HUES6 (cell line): ENCODE results near the gene IL3.

ENCODE experiments used
- H3K27ac ChIP-seq: 2 replicates; pipeline ENCODE4 v1.7.0; 2013; ENCODE audit warnings: low read depth, mild to moderate bottlenecking, low read length, inconsistent platforms
- H3K27me3 ChIP-seq: 2 replicates; pipeline ENCODE4 v1.6.1; 2013; ENCODE audit warnings: low read length; ENCODE audit not compliant: control insufficient read depth, insufficient read depth
- H3K36me3 ChIP-seq: 2 replicates; pipeline ENCODE4 v1.6.1; 2013; ENCODE audit warnings: low read length; ENCODE audit not compliant: control insufficient read depth, insufficient read depth
- H3K4me1 ChIP-seq: 2 replicates; pipeline ENCODE4 v1.6.1; 2013; ENCODE audit warnings: low read length; ENCODE audit not compliant: control insufficient read depth, insufficient read depth
- H3K4me3 ChIP-seq: 2 replicates; pipeline ENCODE4 v1.5.1; 2013; ENCODE audit warnings: low read depth, low read length
- H3K9ac ChIP-seq: one replicate; pipeline ENCODE4 v1.6.1; 2013; ENCODE audit warnings: mild to moderate bottlenecking, low read length
- H3K9me3 ChIP-seq: 2 replicates; pipeline ENCODE4 v1.6.1; 2013; ENCODE audit warnings: low read depth, low read length; ENCODE audit not compliant: control insufficient read depth, insufficient read depth

Gene IL3

DNA sequence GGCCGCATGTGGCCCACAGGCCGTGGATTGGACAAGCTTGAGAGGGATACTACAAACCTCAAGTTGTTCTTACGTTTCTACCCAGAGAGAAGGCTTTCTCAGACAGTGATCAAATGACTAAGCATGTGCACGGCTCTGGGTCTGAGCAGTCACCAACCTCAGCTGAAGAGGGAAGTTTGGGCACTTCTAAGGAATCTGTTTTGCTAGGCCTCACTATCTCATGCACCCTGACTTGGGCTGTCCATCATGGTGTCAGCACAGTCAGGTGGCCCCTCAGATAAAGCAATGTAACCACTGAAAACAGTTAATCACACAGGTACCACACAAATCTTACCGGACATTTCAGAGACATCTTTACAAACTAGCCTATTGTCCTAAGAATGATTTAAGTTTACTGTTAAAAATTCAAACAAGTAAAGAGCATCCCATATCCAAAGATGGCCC lies 37.7 kb downstream of the IL3 start:
- no peak overlapping the region for H3K9ac ChIP-seq
- no peaks in the 10 kb centered on the region for H3K9me3 ChIP-seq
- H3K27ac ChIP-seq: no peak overlapping the region
- H3K4me3 ChIP-seq: no peak overlapping the region
- H3K36me3 ChIP-seq: no peaks in the 10 kb centered on the region
- H3K4me1 ChIP-seq: no peaks in the 10 kb centered on the region
- peaks cover 3% of the 10 kb centered on the region; the same call in 1 of the 2 replicates for H3K27me3 ChIP-seq

DNA sequence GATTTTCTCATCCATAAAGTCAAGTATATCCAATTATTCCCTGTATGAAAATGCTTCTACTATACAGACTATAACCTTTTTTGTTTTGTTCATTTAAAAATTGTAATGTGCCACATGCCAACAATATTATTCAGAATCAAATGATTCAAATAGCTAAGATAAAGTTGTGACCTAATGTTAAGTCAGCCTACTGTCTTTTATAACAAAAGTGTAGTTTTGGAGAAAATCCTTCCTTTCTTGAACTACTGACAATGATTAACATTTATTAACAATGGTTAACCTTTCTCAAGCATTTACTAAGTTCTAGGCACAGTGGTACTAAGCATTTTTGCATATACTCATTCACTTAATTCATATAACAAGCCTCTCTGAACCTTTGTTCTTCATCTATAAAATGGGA lies 38.2 kb downstream of the IL3 start:
- no peak overlapping the region for H3K4me3 ChIP-seq
- no peak overlapping the region for H3K27ac ChIP-seq
- H3K4me1 ChIP-seq: no peaks in the 10 kb centered on the region
- H3K36me3 ChIP-seq: no peaks in the 10 kb centered on the region
- no peaks in the 10 kb centered on the region for H3K9me3 ChIP-seq
- H3K9ac ChIP-seq: no peak overlapping the region
- peaks cover 3% of the 10 kb centered on the region; the same call in 1 of the 2 replicates for H3K27me3 ChIP-seq

DNA sequence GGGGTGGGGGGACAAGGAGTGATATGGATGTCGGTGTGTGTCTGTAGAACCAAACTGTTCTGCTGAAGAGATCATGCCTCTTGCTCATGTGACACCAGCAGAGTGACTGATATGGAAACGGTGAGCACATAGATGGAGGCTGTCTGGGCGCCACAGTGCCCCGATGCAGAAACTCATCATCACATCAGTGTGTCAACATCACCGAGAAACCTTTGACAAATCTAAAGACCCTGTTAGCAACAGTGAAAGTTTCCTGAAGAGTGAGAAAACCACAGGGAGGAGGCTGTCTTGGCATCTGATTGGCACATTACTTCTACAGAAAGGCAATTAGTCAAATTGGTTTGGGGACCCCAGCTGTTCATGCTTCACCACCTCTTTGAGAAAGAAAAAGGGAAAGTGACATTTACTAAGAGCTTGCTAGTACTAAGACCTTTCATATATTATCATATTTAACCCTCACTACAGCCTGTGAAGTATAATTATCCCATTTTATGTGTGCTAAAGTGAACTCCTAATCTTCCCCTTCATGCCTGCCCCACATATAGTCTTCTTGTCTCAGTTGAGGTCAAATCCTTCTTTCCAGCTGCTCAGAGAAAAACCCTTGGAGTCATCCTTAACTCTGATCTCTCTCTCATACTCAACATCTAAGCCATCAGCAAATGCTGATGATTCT lies 38.8 kb downstream of the IL3 start:
- no peaks in the 10 kb centered on the region for H3K9me3 ChIP-seq
- no peaks in the 10 kb centered on the region for H3K4me1 ChIP-seq
- no peak overlapping the region for H3K9ac ChIP-seq
- H3K27me3 ChIP-seq: peaks cover 3% of the 10 kb centered on the region; the same call in 1 of the 2 replicates
- H3K27ac ChIP-seq: no peak overlapping the region
- no peaks in the 10 kb centered on the region for H3K36me3 ChIP-seq
- no peak overlapping the region for H3K4me3 ChIP-seq

DNA sequence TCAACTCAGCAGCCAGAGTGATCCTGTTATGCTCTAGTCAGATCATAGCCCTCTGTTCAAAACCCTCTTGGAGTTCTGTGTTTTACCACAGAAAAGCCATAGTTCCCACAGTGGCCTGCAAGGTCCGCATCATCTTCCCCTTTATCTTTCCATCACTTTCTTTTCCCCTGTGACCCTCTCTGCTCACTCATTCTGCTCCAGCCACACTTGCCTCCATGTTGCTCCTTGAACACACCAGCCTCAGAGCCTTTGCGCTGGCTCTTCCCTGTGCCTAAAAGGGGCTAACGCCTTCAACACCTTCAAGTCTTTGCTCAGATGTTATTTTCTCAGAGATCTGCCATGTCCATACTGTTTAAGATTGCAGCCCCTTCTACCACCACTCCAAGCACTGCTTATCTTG lies 39.5 kb downstream of the IL3 start:
- Histone ChIP-seq H3K9me3 (no peaks in the 10 kb centered on the region), H3K9ac (no peak overlapping the region), H3K36me3 (no peaks in the 10 kb centered on the region), H3K27me3 (peaks cover 3% of the 10 kb centered on the region; the same call in 1 of the 2 replicates), H3K4me3 (no peak overlapping the region), H3K27ac (no peak overlapping the region), H3K4me1 (no peaks in the 10 kb centered on the region)

DNA sequence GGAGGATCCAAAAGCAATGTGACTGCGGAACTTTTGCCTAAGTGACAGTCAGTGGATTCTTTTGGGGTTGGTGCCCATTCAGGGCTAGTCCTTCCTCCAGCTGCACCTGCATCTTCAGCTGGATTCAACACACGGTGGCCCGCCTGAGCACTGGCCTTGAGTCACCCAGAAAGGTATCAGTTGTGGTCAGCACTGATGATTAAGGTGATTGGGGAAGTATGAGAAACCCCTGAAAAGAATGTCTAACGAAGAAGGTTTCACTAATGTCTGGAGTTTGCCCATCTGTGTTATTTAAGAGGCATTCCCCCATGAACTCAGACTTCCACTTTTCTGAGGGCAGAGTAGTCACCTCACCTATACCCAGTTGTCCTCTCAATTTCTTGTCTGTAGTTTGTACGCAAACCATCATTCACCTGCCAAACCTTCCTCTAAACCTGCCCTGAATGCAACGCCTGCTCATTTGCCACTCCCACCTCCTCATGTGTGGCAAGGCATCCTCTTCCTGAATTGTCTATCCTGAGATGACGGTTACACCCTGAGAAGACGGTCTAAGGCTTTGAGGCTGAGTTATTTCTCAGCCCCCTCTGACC lies 40.3 kb downstream of the IL3 start:
- Histone ChIP-seq H3K36me3 (no peaks in the 10 kb centered on the region), H3K9me3 (no peaks in the 10 kb centered on the region), H3K4me1 (no peaks in the 10 kb centered on the region), H3K9ac (no peak overlapping the region), H3K27ac (no peak overlapping the region), H3K4me3 (no peak overlapping the region), H3K27me3 (peaks cover 3% of the 10 kb centered on the region; the same call in 1 of the 2 replicates)

DNA sequence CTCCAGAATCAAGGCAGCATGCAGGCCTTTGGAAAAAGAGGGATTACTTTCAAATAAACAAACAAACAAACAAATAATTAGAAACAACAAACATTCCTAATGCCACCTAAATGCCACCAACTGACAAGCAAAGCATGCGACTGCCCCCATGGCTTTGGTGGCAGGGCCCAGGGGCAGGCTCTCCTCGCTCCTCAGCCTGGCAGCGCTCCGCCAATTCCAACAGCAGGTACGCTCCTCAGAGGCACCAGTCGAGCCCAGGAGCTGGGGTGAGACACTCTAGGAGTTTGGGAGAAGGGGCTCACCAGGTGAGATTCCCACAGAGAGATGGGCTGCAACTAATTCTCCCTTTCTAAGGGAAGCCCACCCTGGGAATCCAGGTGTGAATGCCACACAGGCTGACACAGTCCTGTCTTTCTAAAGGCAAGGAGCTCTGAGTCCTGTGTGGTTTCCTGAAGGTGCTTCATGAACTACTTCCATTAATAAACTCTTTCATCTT lies 41.0 kb downstream of the IL3 start:
- no peak overlapping the region for H3K9ac ChIP-seq
- no peaks in the 10 kb centered on the region for H3K9me3 ChIP-seq
- H3K4me1 ChIP-seq: no peaks in the 10 kb centered on the region
- peaks cover 3% of the 10 kb centered on the region; the same call in 1 of the 2 replicates for H3K27me3 ChIP-seq
- H3K36me3 ChIP-seq: no peaks in the 10 kb centered on the region
- no peak overlapping the region for H3K27ac ChIP-seq
- H3K4me3 ChIP-seq: no peak overlapping the region

DNA sequence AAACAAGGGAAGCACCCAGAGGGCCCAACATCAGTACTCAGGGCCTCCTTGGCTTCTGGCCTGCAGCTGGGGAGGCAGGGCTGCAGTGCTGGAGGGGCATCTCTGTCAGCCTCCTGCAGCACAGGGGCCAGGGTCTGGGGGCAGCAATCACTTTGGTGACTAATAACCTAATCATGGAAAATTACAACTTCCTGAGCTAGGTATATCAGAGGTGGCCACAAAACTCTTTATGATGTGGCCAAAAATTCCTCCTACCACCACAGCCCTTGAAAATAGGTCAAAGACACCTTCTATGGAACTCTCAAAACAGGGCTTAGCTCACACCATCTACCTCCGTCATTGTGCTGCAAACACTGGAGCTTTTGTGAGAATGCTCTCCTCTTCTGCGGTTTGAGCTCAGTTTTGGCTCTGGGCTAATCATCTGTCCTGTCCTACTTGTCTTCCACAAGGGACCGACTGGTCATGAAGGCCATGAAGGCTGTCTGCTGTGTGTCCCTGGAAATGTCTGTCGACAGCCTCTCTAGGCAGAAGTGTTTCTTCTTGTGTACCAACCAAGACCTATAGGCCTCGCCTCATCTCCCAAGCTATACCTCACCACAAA lies 41.7 kb downstream of the IL3 start:
- no peak overlapping the region for H3K27ac ChIP-seq
- H3K9me3 ChIP-seq: no peaks in the 10 kb centered on the region
- no peaks in the 10 kb centered on the region for H3K27me3 ChIP-seq
- no peaks in the 10 kb centered on the region for H3K36me3 ChIP-seq
- H3K9ac ChIP-seq: no peak overlapping the region
- H3K4me3 ChIP-seq: no peak overlapping the region
- no peaks in the 10 kb centered on the region for H3K4me1 ChIP-seq

DNA sequence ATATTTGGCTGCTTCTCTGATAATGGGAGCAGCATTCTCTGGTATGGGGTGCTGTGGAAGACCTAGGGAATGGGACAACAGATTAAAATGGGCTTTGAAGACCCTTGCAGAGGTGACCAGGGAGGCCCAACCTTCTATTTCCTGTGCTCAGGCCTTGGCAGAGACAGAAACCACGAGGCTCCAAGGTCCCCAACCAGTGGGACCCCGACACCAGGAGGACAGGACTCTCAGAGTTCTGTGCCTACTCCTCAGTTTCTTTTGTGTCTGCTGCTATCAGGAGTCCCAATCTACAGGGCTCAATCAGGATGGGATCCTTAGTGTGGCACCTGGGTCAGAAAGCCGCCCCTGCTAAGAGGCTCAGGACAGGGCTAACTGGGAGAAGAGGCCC lies 42.5 kb downstream of the IL3 start:
- no peaks in the 10 kb centered on the region for H3K4me1 ChIP-seq
- no peak overlapping the region for H3K9ac ChIP-seq
- no peaks in the 10 kb centered on the region for H3K27me3 ChIP-seq
- H3K9me3 ChIP-seq: no peaks in the 10 kb centered on the region
- no peak overlapping the region for H3K4me3 ChIP-seq
- no peaks in the 10 kb centered on the region for H3K36me3 ChIP-seq
- no peak overlapping the region for H3K27ac ChIP-seq

DNA sequence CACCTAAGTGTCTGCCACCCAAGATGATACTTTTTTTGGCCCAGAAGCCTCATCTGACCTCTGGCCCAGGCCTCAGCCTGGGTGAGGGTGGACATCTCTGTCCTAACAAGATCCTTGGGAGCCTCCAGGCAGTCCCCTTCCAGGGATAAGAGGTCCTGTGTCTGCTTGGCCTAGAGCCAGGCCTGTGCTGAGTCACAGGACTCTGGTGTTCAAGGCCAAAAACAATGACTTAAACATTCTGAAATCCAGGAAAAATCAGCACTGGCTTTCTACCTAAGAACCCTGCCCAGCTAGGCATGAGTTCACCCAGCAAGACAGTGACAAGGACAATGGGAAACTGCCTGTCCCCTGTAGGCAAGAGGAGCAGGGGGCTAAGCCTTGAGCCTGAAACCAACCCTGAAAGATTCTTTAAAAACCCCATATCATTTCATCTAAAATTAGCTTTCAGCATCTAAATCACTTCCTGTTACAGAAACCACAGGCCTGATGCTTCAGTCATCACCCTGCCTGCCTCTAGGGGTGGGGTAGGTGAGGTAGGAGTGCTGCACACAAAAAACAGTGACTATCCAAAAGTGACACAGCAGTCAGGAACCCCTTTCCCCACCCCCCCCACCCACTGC lies 43.0 kb downstream of the IL3 start:
- no peak overlapping the region for H3K9ac ChIP-seq
- no peaks in the 10 kb centered on the region for H3K27me3 ChIP-seq
- H3K4me3 ChIP-seq: no peak overlapping the region
- H3K9me3 ChIP-seq: no peaks in the 10 kb centered on the region
- H3K36me3 ChIP-seq: no peaks in the 10 kb centered on the region
- no peaks in the 10 kb centered on the region for H3K4me1 ChIP-seq
- H3K27ac ChIP-seq: no peak overlapping the region

DNA sequence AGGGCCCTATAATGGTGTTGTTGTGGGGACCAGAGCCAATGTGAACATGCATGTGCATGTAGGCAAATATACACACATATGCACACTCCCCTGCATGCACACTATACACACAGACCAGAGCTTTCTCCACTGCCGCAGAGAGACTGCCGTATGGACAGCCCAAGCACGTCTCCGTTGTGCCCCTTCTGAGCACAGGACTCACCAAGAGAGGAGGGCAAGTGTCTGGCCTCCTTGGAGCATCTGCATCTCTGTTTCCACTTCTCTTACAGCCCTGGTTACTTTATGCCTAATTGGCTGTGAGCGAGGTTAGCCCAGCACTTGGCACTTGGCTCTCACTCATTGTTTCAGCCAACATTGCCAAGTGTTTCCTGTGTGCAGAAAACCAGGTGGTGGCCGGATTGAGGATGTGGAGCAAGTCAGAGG lies 43.5 kb downstream of the IL3 start:
- Histone ChIP-seq H3K9me3 (no peaks in the 10 kb centered on the region), H3K9ac (no peak overlapping the region), H3K4me1 (no peaks in the 10 kb centered on the region), H3K36me3 (no peaks in the 10 kb centered on the region), H3K27ac (no peak overlapping the region), H3K4me3 (no peak overlapping the region), H3K27me3 (no peaks in the 10 kb centered on the region)

DNA sequence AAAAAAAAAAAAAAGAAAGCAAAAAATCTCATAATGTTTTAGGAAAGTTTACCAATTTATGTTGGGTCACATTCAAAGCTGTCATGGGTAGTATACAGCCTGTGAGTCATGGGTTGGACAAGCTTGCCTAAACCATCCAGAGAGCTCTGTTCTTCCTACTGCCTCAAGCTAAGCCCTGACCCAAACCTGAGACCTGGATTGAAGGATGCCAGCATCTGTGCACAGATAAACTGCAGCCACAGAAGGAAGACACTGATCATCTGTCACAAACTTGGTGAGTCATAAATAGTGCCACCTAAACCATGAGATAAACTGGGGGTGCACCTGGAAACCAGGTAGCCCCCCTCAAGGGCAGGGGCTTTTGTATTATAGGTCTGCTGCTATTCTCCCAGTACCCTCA lies 44.1 kb downstream of the IL3 start:
- Histone ChIP-seq H3K4me3 (no peak overlapping the region), H3K36me3 (no peaks in the 10 kb centered on the region), H3K27ac (no peak overlapping the region), H3K27me3 (no peaks in the 10 kb centered on the region), H3K9ac (no peak overlapping the region), H3K9me3 (no peaks in the 10 kb centered on the region), H3K4me1 (no peaks in the 10 kb centered on the region)
